SK-N-SH treated with all-trans-retinoic acid at 6 μM for 48 hours (cell line): ENCODE data around the gene AIG1.

ENCODE experiments used
- ARNTL ChIP-seq: fragments of 450-650 bp; formaldehyde crosslinking; IDR thresholded peaks from 2 replicates; pipeline ENCODE4 v1.5.0; 2020; ENCODE audit warnings: low read depth, mild to moderate bottlenecking, moderate library complexity, borderline replicate concordance
- CSDC2 ChIP-seq: fragments of 250-450 bp; sonication (Bioruptor Pico); IDR thresholded peaks from 2 replicates; pipeline ENCODE4 v1.5.0; 2020; ENCODE audit warnings: mild to moderate bottlenecking, moderate library complexity
- ESRRG ChIP-seq: fragments of 250-450 bp; sonication (Bioruptor Pico); IDR thresholded peaks from 2 replicates; pipeline ENCODE4 v1.6.1; 2021; ENCODE audit warnings: mild to moderate bottlenecking
- TCF4 ChIP-seq: fragments of 250-450 bp; sonication (Bioruptor Pico); IDR thresholded peaks from 2 replicates; pipeline ENCODE4 v1.8.0; 2021; ENCODE audit warnings: mild to moderate bottlenecking, moderate library complexity, borderline replicate concordance
- ZC3H10 ChIP-seq: fragments of 250-450 bp; sonication (Bioruptor Pico); IDR thresholded peaks from 2 replicates; pipeline ENCODE4 v1.5.1; 2021; ENCODE audit warnings: mild to moderate bottlenecking, moderate library complexity
- ZFP30 ChIP-seq: fragments of 450-650 bp; formaldehyde crosslinking; IDR thresholded peaks from 2 replicates; pipeline ENCODE4 v1.5.0; 2022; ENCODE audit warnings: mild to moderate bottlenecking, moderate library complexity
- TF ChIP-seq, protein P1 (sequence below): fragments of 250-450 bp; sonication (Bioruptor Pico); IDR thresholded peaks from 2 replicates; pipeline ENCODE4 v1.5.1; 2021; ENCODE audit warnings: mild to moderate bottlenecking, moderate library complexity
- TF ChIP-seq, protein P2 (sequence below): fragments of 250-450 bp; sonication (Bioruptor Pico); IDR thresholded peaks from 2 replicates; pipeline ENCODE4 v1.8.0; 2020; ENCODE audit warnings: mild to moderate bottlenecking, moderate library complexity, borderline replicate concordance
- TF ChIP-seq, protein P3 (sequence below): fragments of 250-450 bp; sonication (Bioruptor Pico); IDR thresholded peaks from 2 replicates; pipeline ENCODE4 v1.5.0; 2020; ENCODE audit warnings: mild to moderate bottlenecking, moderate library complexity

DNA sequence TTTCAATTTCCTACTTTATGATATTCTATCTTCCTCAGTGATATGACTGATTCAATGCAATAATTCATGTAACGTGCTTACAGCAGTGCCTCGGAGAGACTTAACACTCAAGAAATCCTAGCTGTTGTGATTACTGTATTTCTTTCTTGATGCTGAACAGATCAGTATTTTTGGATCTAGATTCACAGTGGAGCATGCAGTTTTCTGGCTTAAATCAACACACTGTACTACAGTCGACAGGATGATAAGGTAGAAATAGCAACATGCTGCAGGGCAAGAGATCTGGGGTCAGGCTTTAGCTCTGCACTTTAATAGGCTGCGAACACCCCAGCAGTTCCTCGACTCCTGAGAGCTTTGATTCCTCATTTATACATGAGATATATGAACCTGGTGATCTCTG, 161.0 kb downstream of the AIG1 start:
- TF ChIP-seq CSDC2 (CRISPR knock-in tag) (no peak), ZC3H10 (CRISPR knock-in tag) (no peak), ESRRG (CRISPR knock-in tag) (no peak), ARNTL (no peak), TCF4 (CRISPR knock-in tag) (no peak), ZFP30 (CRISPR knock-in tag) (no peak)
- TF ChIP-seq, protein P1, sequence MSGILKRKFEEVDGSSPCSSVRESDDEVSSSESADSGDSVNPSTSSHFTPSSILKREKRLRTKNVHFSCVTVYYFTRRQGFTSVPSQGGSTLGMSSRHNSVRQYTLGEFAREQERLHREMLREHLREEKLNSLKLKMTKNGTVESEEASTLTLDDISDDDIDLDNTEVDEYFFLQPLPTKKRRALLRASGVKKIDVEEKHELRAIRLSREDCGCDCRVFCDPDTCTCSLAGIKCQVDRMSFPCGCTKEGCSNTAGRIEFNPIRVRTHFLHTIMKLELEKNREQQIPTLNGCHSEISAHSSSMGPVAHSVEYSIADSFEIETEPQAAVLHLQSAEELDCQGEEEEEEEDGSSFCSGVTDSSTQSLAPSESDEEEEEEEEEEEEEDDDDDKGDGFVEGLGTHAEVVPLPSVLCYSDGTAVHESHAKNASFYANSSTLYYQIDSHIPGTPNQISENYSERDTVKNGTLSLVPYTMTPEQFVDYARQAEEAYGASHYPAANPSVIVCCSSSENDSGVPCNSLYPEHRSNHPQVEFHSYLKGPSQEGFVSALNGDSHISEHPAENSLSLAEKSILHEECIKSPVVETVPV (CRISPR knock-in tag): no peak
- TF ChIP-seq, protein P2, sequence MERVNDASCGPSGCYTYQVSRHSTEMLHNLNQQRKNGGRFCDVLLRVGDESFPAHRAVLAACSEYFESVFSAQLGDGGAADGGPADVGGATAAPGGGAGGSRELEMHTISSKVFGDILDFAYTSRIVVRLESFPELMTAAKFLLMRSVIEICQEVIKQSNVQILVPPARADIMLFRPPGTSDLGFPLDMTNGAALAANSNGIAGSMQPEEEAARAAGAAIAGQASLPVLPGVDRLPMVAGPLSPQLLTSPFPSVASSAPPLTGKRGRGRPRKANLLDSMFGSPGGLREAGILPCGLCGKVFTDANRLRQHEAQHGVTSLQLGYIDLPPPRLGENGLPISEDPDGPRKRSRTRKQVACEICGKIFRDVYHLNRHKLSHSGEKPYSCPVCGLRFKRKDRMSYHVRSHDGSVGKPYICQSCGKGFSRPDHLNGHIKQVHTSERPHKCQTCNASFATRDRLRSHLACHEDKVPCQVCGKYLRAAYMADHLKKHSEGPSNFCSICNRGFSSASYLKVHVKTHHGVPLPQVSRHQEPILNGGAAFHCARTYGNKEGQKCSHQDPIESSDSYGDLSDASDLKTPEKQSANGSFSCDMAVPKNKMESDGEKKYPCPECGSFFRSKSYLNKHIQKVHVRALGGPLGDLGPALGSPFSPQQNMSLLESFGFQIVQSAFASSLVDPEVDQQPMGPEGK: no peak
- TF ChIP-seq, protein P3, sequence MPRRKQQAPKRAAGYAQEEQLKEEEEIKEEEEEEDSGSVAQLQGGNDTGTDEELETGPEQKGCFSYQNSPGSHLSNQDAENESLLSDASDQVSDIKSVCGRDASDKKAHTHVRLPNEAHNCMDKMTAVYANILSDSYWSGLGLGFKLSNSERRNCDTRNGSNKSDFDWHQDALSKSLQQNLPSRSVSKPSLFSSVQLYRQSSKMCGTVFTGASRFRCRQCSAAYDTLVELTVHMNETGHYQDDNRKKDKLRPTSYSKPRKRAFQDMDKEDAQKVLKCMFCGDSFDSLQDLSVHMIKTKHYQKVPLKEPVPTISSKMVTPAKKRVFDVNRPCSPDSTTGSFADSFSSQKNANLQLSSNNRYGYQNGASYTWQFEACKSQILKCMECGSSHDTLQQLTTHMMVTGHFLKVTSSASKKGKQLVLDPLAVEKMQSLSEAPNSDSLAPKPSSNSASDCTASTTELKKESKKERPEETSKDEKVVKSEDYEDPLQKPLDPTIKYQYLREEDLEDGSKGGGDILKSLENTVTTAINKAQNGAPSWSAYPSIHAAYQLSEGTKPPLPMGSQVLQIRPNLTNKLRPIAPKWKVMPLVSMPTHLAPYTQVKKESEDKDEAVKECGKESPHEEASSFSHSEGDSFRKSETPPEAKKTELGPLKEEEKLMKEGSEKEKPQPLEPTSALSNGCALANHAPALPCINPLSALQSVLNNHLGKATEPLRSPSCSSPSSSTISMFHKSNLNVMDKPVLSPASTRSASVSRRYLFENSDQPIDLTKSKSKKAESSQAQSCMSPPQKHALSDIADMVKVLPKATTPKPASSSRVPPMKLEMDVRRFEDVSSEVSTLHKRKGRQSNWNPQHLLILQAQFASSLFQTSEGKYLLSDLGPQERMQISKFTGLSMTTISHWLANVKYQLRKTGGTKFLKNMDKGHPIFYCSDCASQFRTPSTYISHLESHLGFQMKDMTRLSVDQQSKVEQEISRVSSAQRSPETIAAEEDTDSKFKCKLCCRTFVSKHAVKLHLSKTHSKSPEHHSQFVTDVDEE (CRISPR knock-in tag): no peak
